Endometrial microvascular endothelial cells (primary cell): Measurements from ENCODE around the gene CACNA1B. TPM values are rescaled to one million over a fixed set of nuclear protein-coding genes. Genes with fewer than 3 reads are reported as not detected.

Source experiments
- in situ Hi-C: cut with HindIII; loops from 2 replicates; pipeline ENCODE4 v1.10.0; 2017; ENCODE audit warnings: low sequenced_read_pairs, low pct_unique_long_range_greater_than_20kb; ENCODE audit errors: inconsistent ontology term
- total RNA-seq: library from RNA; depleted of rRNA; stranded (reverse); fragments of >200 nt; gene quantifications from one replicate; pipeline ENCODE4 v1.2.3, GENCODE V29; 2015; ENCODE audit errors: inconsistent ontology term

The CACNA1B gene
- total RNA-seq, 1 donor from 2014 or later: not detected

DNA sequence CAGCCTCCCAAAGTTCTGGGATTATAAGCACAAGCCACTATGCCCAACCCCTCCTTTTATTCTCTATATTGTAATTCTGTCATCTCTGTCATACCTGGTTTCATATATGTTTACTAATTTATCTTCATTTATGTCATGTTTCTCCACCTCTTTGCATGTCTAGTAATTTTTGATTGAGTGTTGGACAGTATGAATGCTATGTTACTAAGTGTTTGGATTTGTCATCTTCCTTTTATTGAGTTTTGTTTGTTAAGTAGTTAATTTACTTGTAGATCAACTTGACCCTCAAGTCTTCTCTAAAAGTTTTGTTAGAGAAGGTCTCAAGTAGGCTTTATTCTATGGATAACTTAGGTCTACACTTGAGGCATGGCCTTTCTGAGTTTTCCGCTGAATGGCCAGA lies 17.2 kb upstream of the CACNA1B start:
- in situ Hi-C loops: no loop called here

DNA sequence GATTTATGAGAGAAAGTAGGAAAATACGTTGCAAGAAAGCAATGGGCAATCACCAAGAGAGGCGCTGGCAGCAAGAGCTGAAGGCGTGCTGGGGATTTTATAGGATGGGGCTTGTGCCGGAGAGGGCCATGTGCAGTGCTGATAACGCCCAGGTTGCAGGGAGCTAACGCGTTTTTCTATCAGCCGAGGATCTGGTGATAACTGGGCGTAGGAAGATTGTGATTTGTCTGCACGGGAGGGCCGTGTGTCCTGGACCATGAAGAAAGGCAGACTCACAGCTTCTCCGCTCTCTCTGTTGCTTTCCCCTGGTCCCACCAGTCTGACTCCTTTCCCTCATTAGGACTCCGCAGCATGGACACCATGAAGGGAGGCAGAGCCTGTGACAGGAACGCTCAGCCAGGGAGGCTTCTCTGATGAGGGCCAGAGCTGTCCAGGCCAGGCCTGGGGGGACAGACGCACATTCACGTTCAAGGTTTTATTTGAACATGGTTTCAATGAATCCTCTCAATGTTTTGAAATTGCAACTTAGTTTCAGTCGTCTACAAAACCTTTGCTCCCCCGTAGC lies 11.9 kb upstream of the CACNA1B start:
- in situ Hi-C loops: no loop called here

- in situ Hi-C loops: no loop called here
Measured at GRCh38 chr9:137866226-137867141, 11.1 kb upstream of the CACNA1B start.

GRCh38 chr9:137870432-137870831 lies 7.2 kb upstream of the CACNA1B start:
- in situ Hi-C loops: no loop called here

- in situ Hi-C loops: no loop called here
Measured at GRCh38 chr9:137872296-137872695, 5.3 kb upstream of the CACNA1B start.

- in situ Hi-C loops: no loop called here
Measured at GRCh38 chr9:137873408-137873807, 4.2 kb upstream of the CACNA1B start.

DNA sequence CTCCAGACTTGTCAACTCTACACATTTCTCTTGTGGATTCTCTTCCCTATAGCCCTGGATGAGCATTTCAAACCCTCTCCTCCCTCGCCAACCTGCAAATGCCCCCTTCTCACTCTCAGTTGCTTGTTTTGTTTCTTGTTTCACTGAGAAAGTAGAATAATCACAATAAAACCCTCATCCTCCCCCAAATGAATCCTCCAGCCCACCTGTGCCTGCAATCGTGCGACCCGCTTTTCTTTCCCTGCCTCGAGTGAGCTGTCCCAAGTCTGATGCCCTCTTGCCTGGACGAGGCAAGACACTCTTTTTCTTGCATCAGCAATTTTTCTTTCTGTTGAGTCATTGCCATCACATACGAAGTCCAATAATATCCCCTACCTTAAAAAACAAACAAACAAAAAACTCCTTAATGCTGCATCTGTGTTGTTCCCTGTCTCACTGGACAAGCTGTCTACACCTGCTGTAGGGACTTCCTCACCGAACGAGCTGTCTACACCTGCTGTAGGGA lies 3.7 kb upstream of the CACNA1B start:
- in situ Hi-C loops: no loop called here

GRCh38 chr9:137875354-137875753 lies 2.2 kb upstream of the CACNA1B start:
- in situ Hi-C loops: no loop called here

- in situ Hi-C loops: no loop called here
Measured at GRCh38 chr9:137875846-137876245, 1.7 kb upstream of the CACNA1B start.

GRCh38 chr9:137876269-137876668 lies 1.3 kb upstream of the CACNA1B start:
- in situ Hi-C loops: no loop called here

GRCh38 chr9:137876781-137877386 lies 698 bp upstream of the CACNA1B start:
- in situ Hi-C loops: no loop called here

GRCh38 chr9:137878146-137878941 lies 762 bp downstream of the CACNA1B start:
- in situ Hi-C loops: no loop called here

DNA sequence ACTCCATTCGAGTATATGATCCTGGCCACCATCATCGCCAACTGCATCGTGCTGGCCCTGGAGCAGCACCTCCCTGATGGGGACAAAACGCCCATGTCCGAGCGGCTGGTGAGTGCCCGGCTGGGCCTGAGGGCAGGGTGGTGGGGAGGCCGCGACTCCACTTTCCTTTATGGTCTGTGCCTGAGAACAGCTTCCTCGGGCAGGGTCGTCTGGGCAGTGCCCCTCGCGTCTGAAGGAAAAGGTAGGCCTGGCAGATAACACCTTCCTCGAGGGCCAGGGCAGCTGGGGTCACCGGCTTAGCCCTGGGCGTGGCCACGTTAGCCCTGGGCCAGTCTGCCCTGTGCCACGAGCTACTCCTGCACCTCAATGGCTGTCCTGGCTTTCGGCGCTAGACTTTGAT lies 1.5 kb downstream of the CACNA1B start:
- in situ Hi-C loops: no loop called here

DNA sequence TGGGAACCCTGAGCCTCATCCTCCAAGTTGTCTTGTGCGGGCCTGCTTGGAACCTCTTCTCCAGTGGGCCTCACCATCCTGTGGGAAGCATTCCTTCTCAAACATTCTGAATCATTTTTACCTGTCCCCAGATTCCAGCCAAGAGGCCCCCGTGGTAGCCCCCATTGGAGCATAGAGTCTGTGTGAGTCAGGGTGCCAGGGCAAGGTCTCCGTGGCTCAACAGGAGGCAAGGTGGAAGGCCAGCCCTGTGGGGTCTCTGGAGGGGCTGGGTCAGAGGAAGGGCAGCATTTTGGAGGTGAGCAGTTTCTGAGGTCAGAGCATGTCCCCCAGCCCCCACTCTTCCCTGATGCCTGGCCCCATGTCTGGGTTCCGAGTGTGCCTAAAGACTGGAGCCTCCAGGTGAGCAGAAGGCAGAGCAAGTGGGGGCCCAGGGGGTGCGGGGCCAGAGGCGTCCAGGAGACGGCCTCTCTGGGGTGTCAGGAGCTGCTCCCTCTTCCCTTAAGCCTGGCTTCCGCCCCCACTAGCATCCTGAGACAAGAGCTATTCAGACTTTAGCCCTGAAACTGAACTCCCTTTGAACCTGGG lies 2.1 kb downstream of the CACNA1B start:
- in situ Hi-C loops: no loop called here

GRCh38 chr9:137880160-137880975 lies 2.8 kb downstream of the CACNA1B start:
- in situ Hi-C loops: no loop called here

DNA sequence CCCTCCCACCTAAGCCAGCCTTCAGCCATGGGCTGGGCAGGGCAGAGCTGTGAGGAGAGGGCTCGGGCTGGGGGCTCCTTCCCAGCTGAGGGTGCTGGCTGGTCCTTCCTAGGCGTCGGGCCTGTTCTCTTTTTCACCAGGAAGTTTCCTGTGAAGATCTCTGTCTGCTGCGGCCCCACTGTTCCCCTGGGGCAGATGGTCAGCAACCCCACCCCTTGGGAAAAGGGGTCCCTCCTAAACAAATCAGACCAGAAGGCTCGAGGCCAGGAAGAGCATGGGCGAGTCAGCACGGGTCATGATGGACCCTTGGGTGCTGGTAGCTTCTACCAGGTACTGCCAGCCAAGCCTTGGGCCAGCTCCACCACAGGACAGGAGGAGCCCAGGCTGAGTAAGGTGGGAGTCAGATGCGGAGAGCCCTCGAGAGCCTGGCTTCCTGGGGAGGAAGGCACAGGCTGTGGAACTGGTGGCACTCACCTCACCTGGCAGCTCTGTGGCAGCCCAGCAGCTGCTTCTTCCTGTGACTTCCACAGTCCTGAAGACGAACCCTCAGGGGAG lies 3.5 kb downstream of the CACNA1B start:
- in situ Hi-C loops: no loop called here

DNA sequence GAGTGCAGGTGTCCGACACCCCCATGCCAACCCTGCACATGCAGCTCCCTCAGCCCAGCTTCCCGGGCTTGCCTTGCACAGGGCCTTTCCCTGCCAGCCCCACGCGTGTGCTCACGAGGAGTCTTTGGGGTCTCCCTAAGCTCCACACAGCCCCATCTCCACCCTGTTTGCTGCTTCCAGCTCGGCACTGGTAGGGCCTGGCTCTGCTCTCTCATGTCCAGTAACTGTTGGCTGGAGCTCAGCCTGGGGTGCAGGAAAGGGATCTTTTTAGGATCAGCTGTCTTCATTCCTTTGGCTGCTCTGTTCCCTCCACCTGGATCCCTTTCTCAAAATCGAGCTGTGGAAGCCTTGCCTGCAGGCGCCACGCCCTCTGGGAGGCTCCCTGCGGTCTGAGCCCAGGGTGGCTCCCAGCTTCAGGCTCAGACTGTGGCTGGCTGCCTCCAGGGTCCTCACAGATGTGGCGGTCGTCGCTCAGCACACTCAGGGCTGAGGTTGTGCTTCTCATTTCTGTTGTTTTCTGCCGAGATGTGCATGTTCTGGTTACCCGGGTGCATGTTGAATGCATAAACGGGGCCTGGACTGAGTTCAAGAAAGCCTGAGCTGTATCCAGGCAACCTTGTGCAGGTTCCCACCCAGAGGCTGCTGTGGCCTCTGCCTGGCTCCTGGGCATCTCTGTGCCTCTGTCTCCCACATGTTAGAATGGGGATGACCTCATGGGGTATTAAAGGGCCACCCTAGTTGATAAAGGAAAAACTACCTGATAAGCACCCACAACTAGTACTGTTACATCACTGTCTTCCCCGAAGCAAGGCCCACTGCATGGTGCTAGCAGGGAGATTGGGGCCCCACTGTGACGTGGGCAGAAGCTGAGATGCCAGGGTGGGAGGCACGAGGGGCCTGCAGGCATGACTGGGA lies 4.3 kb downstream of the CACNA1B start:
- in situ Hi-C loops: no loop called here
